GM10847 (cell line): ENCODE measurements around the gene NPLOC4.

Experiments used
- POLR2A ChIP-seq: IDR thresholded peaks from 2 replicates; pipeline ENCODE4 v1.6.1; 2011; ENCODE audit not compliant: insufficient read length; ENCODE audit errors: extremely low read depth

Gene NPLOC4

DNA sequence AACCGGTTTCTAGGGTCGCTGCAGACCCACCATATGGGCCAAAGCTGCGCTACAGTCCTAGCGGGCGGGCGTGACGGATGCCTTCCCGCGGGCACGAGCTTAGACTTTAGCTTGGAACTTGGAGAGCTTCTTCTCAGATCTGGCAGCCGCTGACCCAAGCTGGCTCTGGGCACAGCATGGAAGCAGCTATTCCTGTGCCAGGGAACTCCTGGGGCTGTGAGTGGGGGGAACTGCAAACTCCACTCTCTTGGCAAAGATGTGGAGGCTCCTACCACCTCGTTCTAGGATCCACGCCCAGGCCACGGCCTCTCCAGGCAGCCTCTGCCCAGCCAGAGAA is 93.6 kb downstream of the NPLOC4 start:
- no peak for TF ChIP-seq POLR2A

DNA sequence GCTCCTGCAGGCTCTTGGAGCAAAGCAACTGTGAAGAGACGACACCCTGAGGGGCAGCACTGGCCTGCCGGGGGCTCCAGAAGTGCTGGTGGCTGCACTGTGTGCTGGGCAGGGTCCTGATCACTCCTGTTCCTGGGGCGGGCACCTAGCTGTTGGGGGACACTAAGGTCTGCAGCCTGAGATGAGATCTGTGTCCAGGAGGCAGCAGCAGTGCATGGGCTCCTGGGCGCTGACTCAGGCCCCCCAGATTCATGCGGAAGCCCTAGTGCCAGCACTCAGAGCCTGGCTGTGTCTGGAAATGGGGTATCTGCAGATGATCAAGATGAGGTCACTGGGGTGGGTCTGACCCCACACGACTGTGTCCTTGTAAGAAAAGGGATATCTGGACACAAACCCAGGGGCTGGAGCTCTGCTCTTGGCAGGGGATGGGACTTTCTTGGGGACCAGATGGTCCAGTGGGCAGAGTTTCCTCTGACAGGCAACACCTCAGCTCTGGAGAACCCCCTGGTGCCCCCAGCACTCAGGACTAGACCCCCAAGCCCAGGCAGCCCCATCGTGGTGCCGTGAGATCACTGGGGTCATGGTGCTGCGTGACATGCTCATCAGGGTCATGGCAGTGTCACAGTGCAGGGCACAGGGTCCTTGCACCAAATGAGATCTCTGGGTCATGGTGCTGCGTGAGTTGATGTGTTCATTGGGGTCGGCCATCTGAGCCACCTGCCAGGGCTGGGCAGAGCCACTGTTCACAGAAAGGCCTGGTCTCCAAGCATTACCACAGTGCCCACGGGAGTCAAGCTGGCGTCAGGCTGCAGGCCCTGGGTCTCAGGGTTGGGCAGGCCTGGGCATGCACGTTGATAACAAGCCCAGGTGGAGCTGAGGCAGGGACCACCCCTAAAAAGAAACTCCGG is 94.2 kb downstream of the NPLOC4 start:
- no peak for TF ChIP-seq POLR2A

GRCh38 chr17:81541123-81541522 is 95.8 kb downstream of the NPLOC4 start:
- no peak for TF ChIP-seq POLR2A

DNA sequence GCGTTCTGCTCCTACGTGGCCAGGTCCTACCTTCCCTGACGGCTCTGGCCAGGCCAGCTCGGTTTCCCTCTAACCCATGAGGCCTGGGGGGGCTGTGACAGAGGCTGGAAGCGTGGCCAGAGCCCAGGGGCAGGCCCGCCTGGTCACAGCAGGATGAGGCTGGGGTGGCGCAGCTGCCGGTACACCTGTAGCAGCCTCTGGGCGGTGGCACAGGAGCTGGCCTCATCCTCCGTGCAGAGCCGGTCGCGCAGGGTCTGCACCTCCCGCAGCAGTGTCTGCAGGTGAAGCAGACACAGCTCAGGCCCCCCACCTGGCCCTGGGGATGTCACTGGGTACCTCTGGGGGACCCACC is 96.3 kb downstream of the NPLOC4 start:
- no peak for TF ChIP-seq POLR2A

GRCh38 chr17:81539961-81540675 is 96.8 kb downstream of the NPLOC4 start:
- TF ChIP-seq POLR2A, result no peak

DNA sequence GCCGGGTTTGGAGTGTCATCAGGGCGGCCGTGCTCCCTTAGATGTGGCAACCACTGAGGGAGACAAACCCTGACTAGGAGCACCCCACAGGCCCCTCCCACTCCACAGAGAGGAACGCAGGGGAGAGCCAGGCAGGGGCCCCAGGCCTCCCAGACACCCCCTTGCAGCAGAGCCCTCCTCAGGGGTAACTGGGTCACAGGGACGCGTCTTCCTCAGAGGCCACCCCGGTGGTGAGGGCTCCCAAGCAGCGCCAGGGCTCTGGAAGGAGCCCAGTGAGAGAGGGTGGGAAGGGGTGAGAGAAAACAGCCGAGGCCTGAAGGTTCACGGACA is 97.4 kb downstream of the NPLOC4 start:
- no peak for TF ChIP-seq POLR2A

GRCh38 chr17:81538651-81539570 is 98.0 kb downstream of the NPLOC4 start:
- TF ChIP-seq POLR2A, result no peak

DNA sequence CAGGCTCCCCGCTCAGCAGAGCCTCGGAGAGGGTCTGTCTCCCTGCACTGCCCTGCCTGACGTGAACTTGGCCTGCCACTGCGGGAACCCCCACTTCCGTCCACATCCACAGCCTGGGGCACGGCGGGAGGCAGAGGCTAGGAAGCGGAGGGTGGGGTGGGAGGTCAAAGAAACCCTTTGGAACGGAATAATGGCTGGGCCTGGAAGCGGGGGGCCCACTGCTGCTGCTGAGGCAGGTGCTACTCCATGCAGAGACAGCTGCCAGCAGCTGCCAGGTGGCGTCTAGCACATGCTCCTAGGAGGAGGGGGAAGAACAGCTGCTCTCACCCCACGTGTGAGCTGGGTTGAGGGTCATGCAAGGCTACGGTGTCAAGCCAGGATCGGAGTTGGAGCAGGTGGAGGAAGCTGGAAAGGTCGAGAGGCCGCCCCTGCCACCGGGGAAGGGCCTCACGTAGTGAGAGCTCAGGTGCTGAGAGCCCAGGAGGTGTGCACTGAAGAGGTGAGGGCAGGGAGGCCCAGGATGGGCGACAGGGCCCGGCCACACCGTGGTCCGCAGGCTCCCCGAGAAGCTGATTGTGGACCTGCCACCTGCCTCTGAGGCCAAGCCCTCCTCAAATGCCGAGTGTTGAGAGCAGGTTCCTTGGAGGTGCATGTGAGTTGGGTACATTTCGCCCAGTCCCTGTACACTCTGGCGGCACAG is 98.9 kb downstream of the NPLOC4 start:
- TF ChIP-seq POLR2A, result no peak

DNA sequence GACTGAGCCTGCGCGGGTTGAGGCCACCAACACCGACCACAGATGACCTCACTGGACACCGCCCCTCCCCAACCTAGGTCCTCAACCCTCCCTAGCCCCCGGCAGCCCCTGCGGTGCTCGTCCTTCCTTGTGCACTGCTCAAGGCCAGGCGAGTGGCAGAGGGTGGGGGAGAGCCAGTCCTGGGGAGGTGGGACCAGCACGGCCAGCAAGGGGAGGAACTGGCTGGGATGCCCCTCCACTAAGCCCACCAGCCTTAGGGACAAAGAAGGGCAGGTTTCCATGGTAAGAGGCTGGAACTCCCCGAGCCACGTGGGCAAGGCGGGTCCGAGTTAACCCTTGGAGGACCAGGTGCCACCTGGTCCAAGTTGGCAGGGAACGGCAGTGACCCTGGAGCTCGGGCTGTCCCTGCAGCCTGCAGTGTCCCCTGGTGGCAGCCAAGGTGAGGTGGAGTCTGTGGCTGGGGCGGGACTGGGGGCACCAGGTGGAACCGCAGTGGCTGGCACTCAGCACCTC is 99.5 kb downstream of the NPLOC4 start:
- TF ChIP-seq POLR2A, result no peak

DNA sequence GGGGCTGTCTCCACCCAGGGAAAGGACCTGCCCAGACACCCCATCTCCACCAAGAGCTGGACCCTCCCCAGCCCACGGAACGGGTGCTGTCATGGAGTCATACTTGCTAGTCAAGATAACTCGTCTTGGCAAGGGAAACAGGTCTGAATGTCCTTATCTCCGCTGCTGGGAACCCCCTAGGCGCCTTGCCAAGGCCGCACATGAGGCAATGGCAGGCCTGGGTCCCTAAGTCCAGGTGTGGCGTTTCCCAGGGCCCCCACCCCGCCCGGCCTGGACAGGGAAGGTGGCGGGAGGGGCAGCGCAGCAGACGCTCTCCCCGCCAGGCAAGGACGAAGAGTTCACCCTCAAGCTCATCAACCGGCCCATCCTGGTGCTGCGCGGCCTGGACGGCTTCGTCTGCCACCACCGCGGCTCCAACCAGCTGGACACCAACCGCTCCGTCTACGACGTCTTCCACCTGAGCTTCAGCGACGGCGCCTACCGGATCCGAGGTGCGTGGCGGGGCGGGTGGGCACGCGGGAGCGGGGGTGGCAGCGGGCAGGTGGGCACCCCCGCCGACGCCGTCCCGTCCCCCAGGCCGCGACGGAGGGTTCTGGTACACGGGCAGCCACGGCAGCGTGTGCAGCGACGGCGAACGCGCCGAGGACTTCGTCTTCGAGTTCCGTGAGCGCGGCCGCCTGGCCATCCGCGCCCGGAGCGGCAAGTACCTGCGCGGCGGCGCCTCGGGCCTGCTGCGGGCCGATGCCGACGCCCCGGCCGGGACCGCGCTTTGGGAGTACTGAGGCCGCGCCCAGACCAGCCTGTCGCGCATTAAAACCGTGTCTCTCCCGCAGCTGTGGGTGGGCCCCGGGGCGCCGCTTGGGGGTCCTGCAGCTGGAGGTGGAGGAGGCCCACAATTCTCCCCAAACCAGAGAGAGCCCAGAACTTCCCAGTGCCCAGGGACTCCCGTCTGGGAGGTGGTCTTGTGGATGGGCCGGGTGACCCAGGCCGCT is 100.3 kb downstream of the NPLOC4 start:
- no peak for TF ChIP-seq POLR2A

- no peak for TF ChIP-seq POLR2A
Measured at GRCh38 chr17:81535480-81536298, 101.2 kb downstream of the NPLOC4 start.

DNA sequence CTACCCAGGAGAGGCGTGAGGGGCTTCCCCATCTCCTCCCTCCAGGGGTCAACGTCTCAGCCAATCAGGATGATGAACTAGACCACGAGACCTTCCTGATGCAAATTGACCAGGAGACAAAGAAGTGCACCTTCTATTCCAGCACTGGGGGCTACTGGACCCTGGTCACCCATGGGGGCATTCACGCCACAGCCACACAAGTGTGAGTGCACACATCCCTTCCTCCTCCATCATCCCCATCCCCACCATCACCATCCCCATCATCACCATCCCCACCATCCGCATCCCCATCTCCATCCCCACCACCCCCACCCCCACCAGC is 101.9 kb downstream of the NPLOC4 start:
- no peak for TF ChIP-seq POLR2A
